ENCODE measurements around the gene ATP2C2. TPM values are rescaled to one million over a fixed set of nuclear protein-coding genes. Genes with fewer than 3 reads are reported as not detected.

ATP2C2 gene
- total RNA-seq, 1 experiment from 2014 or later = 26.0 TPM

DNA sequence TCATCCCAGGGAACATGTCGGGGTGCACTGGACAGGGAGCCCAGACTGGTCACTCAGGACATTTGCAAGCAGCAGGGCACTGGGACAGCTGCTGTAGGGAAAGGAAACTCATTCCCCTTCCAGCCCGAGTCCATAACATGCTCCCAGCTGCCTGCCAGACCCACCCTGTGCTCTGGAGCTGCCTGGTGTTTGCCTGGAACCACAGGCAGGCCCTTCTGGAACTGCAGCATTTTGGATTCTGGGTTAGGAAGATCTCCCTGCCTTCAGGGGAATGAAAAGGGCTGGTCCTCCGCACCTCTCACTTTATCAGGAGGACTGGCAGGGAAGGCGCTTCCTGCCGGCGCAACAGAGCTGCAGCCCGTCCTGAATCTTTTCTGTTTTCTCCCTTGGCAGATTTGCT, 94.9 kb downstream of the ATP2C2 start:
- no peaks in the 10 kb centered on the region for H4K20me1 ChIP-seq (ENCODE audit: low read length)
- no peak for ATAC-seq

DNA sequence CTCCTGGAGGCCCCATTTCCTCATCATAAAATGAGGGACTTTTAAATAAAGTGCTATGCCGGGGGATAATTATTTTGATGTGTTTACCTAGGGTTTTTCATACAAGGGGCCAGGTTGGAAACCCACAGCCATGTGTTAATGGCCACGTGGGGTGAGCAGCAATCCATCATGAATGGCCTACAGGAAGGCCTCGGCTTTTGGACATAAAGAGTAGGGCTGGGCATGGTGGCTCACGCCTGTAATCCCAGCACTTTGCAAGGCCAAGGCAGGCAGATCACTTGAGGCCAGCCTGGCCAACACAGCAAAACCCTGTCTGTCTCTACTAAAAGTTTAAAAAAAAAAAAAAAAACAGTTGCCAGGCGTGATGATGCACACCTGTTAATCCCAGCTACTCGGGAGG, 95.8 kb downstream of the ATP2C2 start:
- Histone ChIP-seq H3K9me2 (replicated peaks; ENCODE audit: low read length) (no peaks in the 10 kb centered on the region), H2AFZ (ENCODE audit: low read length) (no peak overlapping the region), H3K4me1 (ENCODE audit: insufficient read depth, low read length) (peaks cover 8% of the 10 kb centered on the region; the same call in 1 of the 2 replicates), H3K36me3 (ENCODE audit: low read depth, low read length) (peaks cover 9% of the 10 kb centered on the region), H3K4me2 (ENCODE audit: low read length) (no peak overlapping the region), H3K79me2 (ENCODE audit: low read length) (no peaks in the 10 kb centered on the region), H3F3A (ENCODE audit: low read length, unreplicated experiment) (no peaks in the 10 kb centered on the region), H3K27me3 (ENCODE audit: low read length) (no peaks in the 10 kb centered on the region), H3K4me3 (ENCODE audit: low read length) (no peak overlapping the region), H4K20me1 (ENCODE audit: low read length) (no peaks in the 10 kb centered on the region), H3K27ac (ENCODE audit: low read length) (no peak overlapping the region), H3K9ac (ENCODE audit: low read length) (no peak overlapping the region), H3K9me3 (ENCODE audit: low read length) (no peaks in the 10 kb centered on the region)
- intact Hi-C loops (cut with micrococcal nuclease) = no loop called here
- no TSS peak for BruUV-seq (replicated peaks)
- ATAC-seq (no peak), DNase-seq (no peak)
- ChIA-PET POLR2A (ENCODE audit: unreplicated experiment) (no interaction called here), CTCF (no interaction called here)
- no peak for TF ChIP-seq EZH2 (IDR thresholded peaks at IDR 0.05; ENCODE audit: low read length, unreplicated experiment)
- TF ChIP-seq, protein P1, sequence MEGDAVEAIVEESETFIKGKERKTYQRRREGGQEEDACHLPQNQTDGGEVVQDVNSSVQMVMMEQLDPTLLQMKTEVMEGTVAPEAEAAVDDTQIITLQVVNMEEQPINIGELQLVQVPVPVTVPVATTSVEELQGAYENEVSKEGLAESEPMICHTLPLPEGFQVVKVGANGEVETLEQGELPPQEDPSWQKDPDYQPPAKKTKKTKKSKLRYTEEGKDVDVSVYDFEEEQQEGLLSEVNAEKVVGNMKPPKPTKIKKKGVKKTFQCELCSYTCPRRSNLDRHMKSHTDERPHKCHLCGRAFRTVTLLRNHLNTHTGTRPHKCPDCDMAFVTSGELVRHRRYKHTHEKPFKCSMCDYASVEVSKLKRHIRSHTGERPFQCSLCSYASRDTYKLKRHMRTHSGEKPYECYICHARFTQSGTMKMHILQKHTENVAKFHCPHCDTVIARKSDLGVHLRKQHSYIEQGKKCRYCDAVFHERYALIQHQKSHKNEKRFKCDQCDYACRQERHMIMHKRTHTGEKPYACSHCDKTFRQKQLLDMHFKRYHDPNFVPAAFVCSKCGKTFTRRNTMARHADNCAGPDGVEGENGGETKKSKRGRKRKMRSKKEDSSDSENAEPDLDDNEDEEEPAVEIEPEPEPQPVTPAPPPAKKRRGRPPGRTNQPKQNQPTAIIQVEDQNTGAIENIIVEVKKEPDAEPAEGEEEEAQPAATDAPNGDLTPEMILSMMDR (conservative IDR thresholded peaks at IDR 0.05; ENCODE audit: low read depth, low read length) = no peak
- no peak for TF ChIP-seq EZH2phosphoT487 (IDR thresholded peaks at IDR 0.05; ENCODE audit: borderline replicate concordance, low read length)

More for the DNA sequence above, 94.9 kb downstream of the ATP2C2 start:
- Histone ChIP-seq H3K27ac (ENCODE audit: low read length) (no peak overlapping the region), H3K79me2 (ENCODE audit: low read length) (no peaks in the 10 kb centered on the region), H3K9me2 (replicated peaks; ENCODE audit: low read length) (no peaks in the 10 kb centered on the region), H3K4me1 (ENCODE audit: insufficient read depth, low read length) (peaks cover 8% of the 10 kb centered on the region; the same call in 1 of the 2 replicates), H3K4me3 (ENCODE audit: low read length) (no peak overlapping the region), H3K9ac (ENCODE audit: low read length) (no peak overlapping the region), H3K36me3 (ENCODE audit: low read depth, low read length) (peaks cover 9% of the 10 kb centered on the region), H3K27me3 (ENCODE audit: low read length) (no peaks in the 10 kb centered on the region), H3F3A (ENCODE audit: low read length, unreplicated experiment) (no peaks in the 10 kb centered on the region), H2AFZ (ENCODE audit: low read length) (no peak overlapping the region), H3K9me3 (ENCODE audit: low read length) (no peaks in the 10 kb centered on the region), H3K4me2 (ENCODE audit: low read length) (no peak overlapping the region)
- TF ChIP-seq, protein P1 (conservative IDR thresholded peaks at IDR 0.05; ENCODE audit: low read depth, low read length) = no peak
- TF ChIP-seq EZH2 (IDR thresholded peaks at IDR 0.05; ENCODE audit: low read length, unreplicated experiment) = no peak
- no peak for TF ChIP-seq EZH2phosphoT487 (IDR thresholded peaks at IDR 0.05; ENCODE audit: borderline replicate concordance, low read length)
- CTCF ChIA-PET = no interaction called here
- no peak for DNase-seq
- POLR2A ChIA-PET (ENCODE audit: unreplicated experiment) = no interaction called here
- BruUV-seq (replicated peaks) = no TSS peak
- intact Hi-C loops (cut with micrococcal nuclease) = no loop called here

DNA sequence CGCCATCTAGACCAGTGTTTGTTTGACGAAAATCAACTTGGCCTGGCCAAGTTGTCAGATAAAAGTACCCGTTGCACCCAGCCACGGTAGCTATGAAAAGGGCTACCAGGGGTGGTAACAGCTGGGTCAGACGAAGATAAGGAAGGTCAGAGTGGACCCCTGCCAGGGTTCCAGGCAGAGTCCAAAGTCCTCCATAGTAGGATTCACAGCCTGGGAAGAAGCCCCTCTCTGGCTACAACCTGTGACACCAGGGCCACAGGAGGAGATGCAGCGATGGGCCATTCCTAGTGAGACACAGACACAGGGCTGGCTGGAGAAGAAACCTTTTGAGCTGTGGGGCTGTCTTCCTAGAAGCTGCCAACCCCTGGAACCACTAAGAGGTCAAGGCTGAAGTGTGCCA, 96.8 kb downstream of the ATP2C2 start:
- no peak overlapping the region for H3K4me2 ChIP-seq (ENCODE audit: low read length)
- DNase-seq = no peak
- no peak overlapping the region for H3K4me3 ChIP-seq (ENCODE audit: low read length)
- H3K79me2 ChIP-seq (ENCODE audit: low read length) = no peaks in the 10 kb centered on the region
- H3K36me3 ChIP-seq (ENCODE audit: low read depth, low read length) = peaks cover 9% of the 10 kb centered on the region
- H3K27ac ChIP-seq (ENCODE audit: low read length) = no peak overlapping the region
- no peak overlapping the region for H2AFZ ChIP-seq (ENCODE audit: low read length)
- no peaks in the 10 kb centered on the region for H3F3A ChIP-seq (ENCODE audit: low read length, unreplicated experiment)
- BruUV-seq (replicated peaks) = no TSS peak
- intact Hi-C loops (cut with micrococcal nuclease) = no loop called here
- CTCF ChIA-PET = no interaction called here
- no peaks in the 10 kb centered on the region for H3K9me2 ChIP-seq (replicated peaks; ENCODE audit: low read length)
- no peaks in the 10 kb centered on the region for H3K9me3 ChIP-seq (ENCODE audit: low read length)
- no peaks in the 10 kb centered on the region for H3K27me3 ChIP-seq (ENCODE audit: low read length)
- no peak for TF ChIP-seq EZH2 (IDR thresholded peaks at IDR 0.05; ENCODE audit: low read length, unreplicated experiment)
- TF ChIP-seq, protein P1 (conservative IDR thresholded peaks at IDR 0.05; ENCODE audit: low read depth, low read length) = 0 out of 2 replicates have a peak, but pooled peaks have one; percentile 30
- H4K20me1 ChIP-seq (ENCODE audit: low read length) = no peaks in the 10 kb centered on the region
- ATAC-seq = no peak
- POLR2A ChIA-PET (ENCODE audit: unreplicated experiment) = no interaction called here
- H3K4me1 ChIP-seq (ENCODE audit: insufficient read depth, low read length) = peaks cover 8% of the 10 kb centered on the region; the same call in 1 of the 2 replicates
- no peak overlapping the region for H3K9ac ChIP-seq (ENCODE audit: low read length)
